ENCODE results near the gene ARPC2. TPM values are rescaled to one million over a fixed set of nuclear protein-coding genes. Genes with fewer than 3 reads are reported as not detected.
A peak's percentile ranks its signal among the peaks of the same experiment; 100 is the strongest.

ARPC2 gene
- total RNA-seq, 1 donor from 2014 or later = 135 TPM

DNA sequence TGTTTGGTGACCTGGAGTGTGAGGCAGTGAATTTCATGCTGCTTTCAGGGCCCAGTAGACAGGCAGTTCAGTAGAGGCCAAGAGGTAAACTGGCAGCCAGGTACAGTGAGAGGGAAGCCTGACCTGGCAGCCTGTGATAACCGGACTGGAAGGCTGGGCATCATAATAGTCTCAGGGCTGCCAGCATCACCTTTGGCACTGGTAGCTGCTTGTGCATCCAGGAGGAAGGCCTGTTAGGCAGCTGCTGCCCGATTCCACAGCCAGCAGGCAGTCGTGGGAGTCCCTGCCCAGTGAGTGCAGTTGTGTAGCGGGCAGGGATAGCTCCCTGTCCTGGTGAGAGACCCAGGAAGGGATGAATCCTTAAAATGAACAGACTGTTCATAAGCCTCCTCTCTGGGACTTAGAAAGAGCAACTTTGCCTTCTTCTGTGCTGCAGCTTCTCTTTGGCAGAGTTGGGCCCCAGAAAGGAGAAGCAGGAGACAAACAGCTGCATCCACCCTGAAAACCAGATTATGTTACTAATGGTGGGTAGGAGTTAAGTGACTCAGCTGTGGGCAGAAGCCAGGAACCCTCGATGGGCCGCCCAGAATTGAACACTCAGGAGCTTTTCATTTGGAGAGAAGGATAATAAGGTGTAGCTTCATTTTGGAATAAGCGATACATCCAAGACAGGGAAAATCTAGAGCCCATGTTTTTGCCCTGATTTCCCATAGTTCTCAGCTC, 35.7 kb downstream of the ARPC2 start:
- no peak for DNase-seq
- peak overlapping the region; percentile 56 for H3K27ac ChIP-seq (replicated peaks)

GRCh38 chr2:218253232-218253625, 36.2 kb downstream of the ARPC2 start:
- intact Hi-C loops (cut with micrococcal nuclease) = no loop called here
- peaks cover 24% of the 10 kb centered on the region for H3K4me1 ChIP-seq
- H3K9me3 ChIP-seq (replicated peaks) = no peaks in the 10 kb centered on the region
- no peak overlapping the region for H3K4me3 ChIP-seq
- H3K27ac ChIP-seq (replicated peaks) = peak overlapping the region; percentile 56
- TF ChIP-seq CTCF (IDR thresholded peaks at IDR 0.05; ENCODE audit: borderline replicate concordance) = no peak
- H3K36me3 ChIP-seq = peaks cover 76% of the 10 kb centered on the region
- DNase-seq = no peak
- no peaks in the 10 kb centered on the region for H3K27me3 ChIP-seq (ENCODE audit: low read depth)

More for the DNA sequence above, 35.7 kb downstream of the ARPC2 start:
- intact Hi-C loops (cut with micrococcal nuclease) = no loop called here
- no peak overlapping the region for H3K4me3 ChIP-seq
- no peak for TF ChIP-seq CTCF (IDR thresholded peaks at IDR 0.05; ENCODE audit: borderline replicate concordance)
- H3K4me1 ChIP-seq = peaks cover 18% of the 10 kb centered on the region
- H3K27me3 ChIP-seq (ENCODE audit: low read depth) = no peaks in the 10 kb centered on the region
- H3K36me3 ChIP-seq = peaks cover 82% of the 10 kb centered on the region
- H3K9me3 ChIP-seq (replicated peaks) = no peaks in the 10 kb centered on the region

DNA sequence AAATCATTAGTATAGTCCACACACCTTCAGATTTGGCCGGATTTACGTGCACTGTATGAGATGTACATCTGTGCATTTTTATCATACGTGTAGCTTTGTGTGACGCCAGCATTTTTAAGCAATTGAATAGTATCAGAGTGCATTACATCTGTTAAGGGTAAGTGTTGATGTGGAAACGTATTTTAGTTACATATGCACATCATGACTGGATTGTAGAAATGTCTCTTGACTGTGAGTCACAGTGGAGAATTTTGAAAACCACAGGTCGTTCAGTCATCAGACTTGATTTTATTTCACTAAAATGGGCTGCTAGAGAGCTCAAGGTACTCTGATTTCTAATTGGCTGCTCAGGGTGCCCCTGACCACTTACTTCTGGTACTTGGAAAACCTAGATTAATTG, 38.5 kb downstream of the ARPC2 start:
- Histone ChIP-seq H3K27me3 (ENCODE audit: low read depth) (no peaks in the 10 kb centered on the region), H3K36me3 (peaks cover 54% of the 10 kb centered on the region), H3K4me1 (peaks cover 46% of the 10 kb centered on the region), H3K9me3 (replicated peaks) (no peaks in the 10 kb centered on the region), H3K27ac (replicated peaks) (no peak overlapping the region), H3K4me3 (no peak overlapping the region)
- DNase-seq = no peak
- no peak for TF ChIP-seq CTCF (IDR thresholded peaks at IDR 0.05; ENCODE audit: borderline replicate concordance)
- intact Hi-C loops (cut with micrococcal nuclease) = no loop called here

GRCh38 chr2:218256612-218257350, 39.8 kb downstream of the ARPC2 start:
- peaks cover 41% of the 10 kb centered on the region for H3K36me3 ChIP-seq

More at GRCh38 chr2:218256612-218257350, 39.8 kb downstream of the ARPC2 start:
- no peak for TF ChIP-seq CTCF (IDR thresholded peaks at IDR 0.05; ENCODE audit: borderline replicate concordance)
- H3K4me3 ChIP-seq = no peak overlapping the region
- no peaks in the 10 kb centered on the region for H3K27me3 ChIP-seq (ENCODE audit: low read depth)
- no peaks in the 10 kb centered on the region for H3K9me3 ChIP-seq (replicated peaks)
- intact Hi-C loops (cut with micrococcal nuclease) = no loop called here
- no peak for DNase-seq
- H3K27ac ChIP-seq (replicated peaks) = peak overlapping the region; percentile 88
- peaks cover 59% of the 10 kb centered on the region for H3K4me1 ChIP-seq
